ENCODE results near the gene GLCCI1. TPM values are rescaled to one million over a fixed set of nuclear protein-coding genes. Genes with fewer than 3 reads are reported as not detected.

The GLCCI1 gene
- total RNA-seq, 1 experiment from 2014 or later = 4.1 TPM

- DNase-seq (ENCODE audit: low read depth) = peak; percentile 1
These were observed 5.7 kb upstream of the GLCCI1 start for GRCh38 chr7:7962851-7963250.

- no peak for DNase-seq (ENCODE audit: low read depth)
These were observed 4.3 kb upstream of the GLCCI1 start for GRCh38 chr7:7964250-7964649.

GRCh38 chr7:7964691-7965090, 3.9 kb upstream of the GLCCI1 start:
- DNase-seq (ENCODE audit: low read depth) = no peak

GRCh38 chr7:7965301-7965700, 3.3 kb upstream of the GLCCI1 start:
- DNase-seq (ENCODE audit: low read depth) = no peak

- no peak for DNase-seq (ENCODE audit: low read depth)
These were observed 2.4 kb upstream of the GLCCI1 start for GRCh38 chr7:7966141-7966734.

DNA sequence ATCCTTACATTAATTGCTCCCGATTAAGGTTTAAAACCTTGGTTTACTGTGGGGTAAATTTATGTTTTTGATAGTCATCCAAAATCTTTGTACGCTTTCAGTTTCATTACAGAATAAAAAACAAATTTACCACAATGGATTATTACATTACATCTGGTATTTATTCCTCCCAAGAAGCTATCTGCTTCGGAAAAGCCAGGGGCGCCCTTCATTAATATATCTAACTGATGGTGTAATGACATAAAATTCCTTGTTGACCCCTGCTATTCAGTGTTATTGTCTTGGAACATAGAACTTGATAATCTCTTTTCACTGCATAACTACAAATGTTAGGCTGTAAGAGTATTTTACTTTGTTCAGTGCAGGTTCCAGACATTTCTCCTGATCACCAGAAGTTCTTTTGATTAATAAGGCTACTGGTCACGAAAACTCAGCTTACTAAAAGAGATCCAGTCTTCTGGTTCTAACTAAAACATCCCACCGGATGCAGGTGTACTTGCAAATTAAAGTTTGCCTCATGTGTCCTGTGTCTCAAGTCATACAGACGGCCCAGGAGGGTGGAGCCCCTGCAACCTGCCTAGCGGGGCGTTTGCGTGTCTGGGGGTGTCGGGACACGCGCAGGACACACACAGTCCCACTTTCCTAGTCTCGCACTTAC, 581 bp upstream of the GLCCI1 start:
- no peak for DNase-seq (ENCODE audit: low read depth)

GRCh38 chr7:7969306-7970236, 975 bp downstream of the GLCCI1 start:
- peak; percentile 33 for DNase-seq (ENCODE audit: low read depth)

DNA sequence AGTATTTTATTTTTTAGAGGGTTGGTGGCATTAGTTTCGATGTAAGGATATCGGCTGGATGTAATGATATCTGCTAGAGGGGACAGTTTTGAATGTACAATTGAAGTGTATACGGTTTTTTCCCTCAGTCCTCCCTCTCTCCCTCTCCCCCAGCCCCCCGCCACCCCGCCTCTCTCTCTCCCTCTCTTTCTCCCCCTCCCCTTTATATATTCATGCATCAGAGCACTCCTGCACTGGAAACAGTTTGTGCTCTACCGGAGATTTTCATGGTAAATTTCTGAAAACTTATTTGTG, 1.6 kb downstream of the GLCCI1 start:
- DNase-seq (ENCODE audit: low read depth) = no peak

- peak; percentile 42 for DNase-seq (ENCODE audit: low read depth)
These were observed 2.1 kb downstream of the GLCCI1 start for GRCh38 chr7:7970531-7971307.

GRCh38 chr7:7971308-7972040, 2.9 kb downstream of the GLCCI1 start:
- DNase-seq (ENCODE audit: low read depth) = no peak

GRCh38 chr7:7972128-7972527, 3.5 kb downstream of the GLCCI1 start:
- no peak for DNase-seq (ENCODE audit: low read depth)

DNA sequence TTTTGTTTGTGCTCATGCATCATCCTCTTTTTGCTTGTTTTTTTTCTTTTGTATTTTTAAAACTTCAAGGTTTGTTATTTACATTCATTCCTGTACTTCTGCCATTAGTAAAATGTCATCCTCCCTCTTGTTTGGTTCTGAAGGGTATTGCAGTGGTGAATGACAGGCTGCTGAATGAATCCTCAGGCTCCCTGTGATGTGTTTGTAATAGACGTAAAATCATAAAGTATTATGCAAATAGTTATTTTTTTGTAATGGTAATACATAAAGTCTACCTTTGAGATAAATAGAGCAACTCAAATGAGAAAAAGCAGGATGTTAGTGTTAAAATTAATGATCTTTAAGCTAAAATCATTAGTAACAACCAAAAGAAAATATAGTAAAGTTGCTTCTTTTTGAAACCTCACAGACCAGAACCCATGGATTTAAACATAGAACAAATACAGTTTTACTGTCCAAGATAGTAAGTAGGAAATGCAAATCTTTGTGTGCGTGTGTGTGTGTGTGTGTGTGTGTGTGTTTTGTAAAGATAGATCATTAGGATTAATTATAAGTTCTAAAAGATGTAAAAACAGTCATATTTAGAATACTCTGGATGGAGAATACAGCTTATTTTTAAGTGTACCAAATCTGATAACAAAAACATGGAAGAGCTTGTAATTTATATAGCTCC, 4.5 kb downstream of the GLCCI1 start:
- no peak for DNase-seq (ENCODE audit: low read depth)

- no peak for DNase-seq (ENCODE audit: low read depth)
These were observed 8.1 kb downstream of the GLCCI1 start for GRCh38 chr7:7976677-7977076.

- DNase-seq (ENCODE audit: low read depth) = no peak
These were observed 9.2 kb downstream of the GLCCI1 start for GRCh38 chr7:7977774-7978173.

GRCh38 chr7:7978860-7979259, 10.3 kb downstream of the GLCCI1 start:
- no peak for DNase-seq (ENCODE audit: low read depth)

DNA sequence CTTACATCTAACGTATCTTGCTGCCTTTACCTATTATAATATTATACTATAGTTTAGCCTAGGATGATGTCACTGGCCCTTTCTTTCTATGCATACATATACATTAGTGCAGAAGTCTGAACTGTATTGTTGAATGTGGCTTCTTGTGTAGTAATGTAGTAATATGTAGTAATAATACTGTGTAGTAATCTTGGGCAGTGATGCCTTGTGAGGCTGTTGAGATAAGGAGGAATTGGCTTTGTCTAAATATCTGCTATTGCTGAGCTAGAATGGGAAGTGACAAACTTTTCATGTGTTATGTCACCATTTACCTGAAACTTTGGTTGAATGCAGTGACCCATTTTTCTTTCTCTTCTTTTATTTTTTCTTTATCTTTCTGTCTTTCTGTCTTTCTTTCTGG, 11.0 kb downstream of the GLCCI1 start:
- no peak for DNase-seq (ENCODE audit: low read depth)

- no peak for DNase-seq (ENCODE audit: low read depth)
These were observed 11.5 kb downstream of the GLCCI1 start for GRCh38 chr7:7980134-7980533.

DNA sequence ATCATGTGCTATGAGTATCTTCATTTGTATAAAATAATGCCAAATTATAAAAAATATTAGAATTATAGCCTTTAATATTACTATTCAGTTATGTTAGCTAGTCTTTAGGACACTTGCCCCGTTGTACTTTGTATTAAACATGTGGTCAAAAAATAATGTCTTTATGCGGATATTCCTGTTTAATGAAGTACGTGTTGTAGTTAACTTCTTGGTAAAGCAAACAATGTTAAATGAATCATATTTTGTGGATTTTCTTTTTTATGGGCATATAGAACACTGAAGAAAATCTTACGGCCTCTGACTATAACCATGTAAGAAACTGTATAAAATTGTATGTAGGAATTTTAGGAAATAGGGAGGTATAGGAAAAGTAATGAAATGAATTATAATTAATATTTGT, 14.3 kb downstream of the GLCCI1 start:
- DNase-seq (ENCODE audit: low read depth) = no peak

- no peak for DNase-seq (ENCODE audit: low read depth)
These were observed 15.8 kb downstream of the GLCCI1 start for GRCh38 chr7:7984424-7984823.

DNA sequence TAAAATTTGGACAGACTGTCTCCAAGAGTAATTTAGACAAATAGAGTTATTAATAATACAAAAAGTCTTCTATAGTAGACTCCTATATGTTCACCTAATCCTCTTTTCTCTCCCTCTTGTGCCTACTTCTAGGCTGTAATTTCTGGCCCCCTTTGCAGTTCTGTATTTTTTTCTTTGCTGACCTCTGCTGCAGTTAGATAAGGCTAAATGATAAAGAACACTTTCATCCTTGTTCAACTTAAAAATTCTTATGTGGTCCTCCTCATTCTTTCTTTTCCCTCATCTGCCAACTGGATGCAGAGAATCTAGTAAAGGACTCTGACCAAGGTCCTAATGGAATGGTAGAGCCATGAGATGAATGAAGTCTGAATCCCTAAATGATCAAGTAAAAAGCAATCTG, 20.1 kb downstream of the GLCCI1 start:
- DNase-seq (ENCODE audit: low read depth) = no peak

DNA sequence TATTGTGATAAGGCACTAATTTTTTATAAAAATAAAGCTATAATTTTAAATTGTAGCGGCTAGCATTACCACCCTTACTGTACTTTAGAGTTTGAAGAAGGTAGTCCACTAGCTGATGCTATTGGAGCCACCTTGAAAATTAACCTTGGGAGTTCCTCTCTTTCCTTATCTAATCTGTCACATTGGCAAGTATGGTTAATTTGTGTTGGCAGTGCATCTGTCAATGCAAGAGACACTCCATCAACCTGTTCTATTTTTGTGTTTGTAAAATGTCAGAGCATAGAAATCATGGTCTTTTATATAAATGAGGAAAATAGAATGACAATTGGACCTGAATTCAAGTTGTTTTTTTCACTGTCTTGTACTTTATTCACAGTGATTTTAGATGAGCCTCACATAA, 20.5 kb downstream of the GLCCI1 start:
- DNase-seq (ENCODE audit: low read depth) = no peak
